HAP-1 (cell line): ENCODE data around the gene SLC19A1.

Experiments used
- DNase-seq, 2 experiments: peaks; one replicate each; pipeline ENCODE4 v3.0.0-alpha.2; 2016 to 2020; ENCODE audit warnings: low spot score in 2 of 2
- H3K27me3 ChIP-seq: fragments of 250-450 bp; sonication (Bioruptor Pico); 2 replicates; pipeline ENCODE4 v1.5.1; 2020; ENCODE audit warnings: low read depth, mild to moderate bottlenecking, moderate library complexity
- H3K36me3 ChIP-seq: fragments of 250-450 bp; sonication (Bioruptor Pico); replicated peaks from 2 replicates; pipeline ENCODE4 v1.5.1; 2020; ENCODE audit warnings: mild to moderate bottlenecking
- H3K4me1 ChIP-seq: fragments of 250-450 bp; sonication (Bioruptor Pico); 2 replicates; pipeline ENCODE4 v1.5.1; 2020; ENCODE audit warnings: mild to moderate bottlenecking
- H3K4me3 ChIP-seq: fragments of 250-450 bp; sonication (Bioruptor Pico); 2 replicates; pipeline ENCODE4 v1.5.1; 2020; ENCODE audit warnings: mild to moderate bottlenecking, moderate library complexity
- H3K9me3 ChIP-seq: fragments of 250-450 bp; sonication (Bioruptor Pico); 2 replicates; pipeline ENCODE4 v1.5.1; 2020; ENCODE audit warnings: mild to moderate bottlenecking, moderate library complexity
- in situ Hi-C: fragments of 300-500 bp; cut with MboI; formaldehyde crosslinking; loops from 3 replicates; pipeline ENCODE4 v1.14.3; 2020; ENCODE audit warnings: low sequenced_read_pairs, inconsistent platforms, mixed read lengths

SLC19A1 gene

GRCh38 chr21:45477176-45478114 lies 64.8 kb downstream of the SLC19A1 start:
- Histone ChIP-seq H3K9me3 (no peaks in the 10 kb centered on the region), H3K27me3 (no peaks in the 10 kb centered on the region), H3K4me3 (no peak overlapping the region), H3K36me3 (peaks cover 7% of the 10 kb centered on the region), H3K4me1 (no peaks in the 10 kb centered on the region)
- in situ Hi-C loops = no loop called here
- DNase-seq = no peak

- Histone ChIP-seq H3K9me3 (no peaks in the 10 kb centered on the region), H3K27me3 (no peaks in the 10 kb centered on the region), H3K4me1 (no peaks in the 10 kb centered on the region), H3K36me3 (peaks cover 7% of the 10 kb centered on the region), H3K4me3 (no peak overlapping the region)
- in situ Hi-C loops = no loop called here
- DNase-seq = no peak
Measured at GRCh38 chr21:45476582-45476981, 65.7 kb downstream of the SLC19A1 start.

DNA sequence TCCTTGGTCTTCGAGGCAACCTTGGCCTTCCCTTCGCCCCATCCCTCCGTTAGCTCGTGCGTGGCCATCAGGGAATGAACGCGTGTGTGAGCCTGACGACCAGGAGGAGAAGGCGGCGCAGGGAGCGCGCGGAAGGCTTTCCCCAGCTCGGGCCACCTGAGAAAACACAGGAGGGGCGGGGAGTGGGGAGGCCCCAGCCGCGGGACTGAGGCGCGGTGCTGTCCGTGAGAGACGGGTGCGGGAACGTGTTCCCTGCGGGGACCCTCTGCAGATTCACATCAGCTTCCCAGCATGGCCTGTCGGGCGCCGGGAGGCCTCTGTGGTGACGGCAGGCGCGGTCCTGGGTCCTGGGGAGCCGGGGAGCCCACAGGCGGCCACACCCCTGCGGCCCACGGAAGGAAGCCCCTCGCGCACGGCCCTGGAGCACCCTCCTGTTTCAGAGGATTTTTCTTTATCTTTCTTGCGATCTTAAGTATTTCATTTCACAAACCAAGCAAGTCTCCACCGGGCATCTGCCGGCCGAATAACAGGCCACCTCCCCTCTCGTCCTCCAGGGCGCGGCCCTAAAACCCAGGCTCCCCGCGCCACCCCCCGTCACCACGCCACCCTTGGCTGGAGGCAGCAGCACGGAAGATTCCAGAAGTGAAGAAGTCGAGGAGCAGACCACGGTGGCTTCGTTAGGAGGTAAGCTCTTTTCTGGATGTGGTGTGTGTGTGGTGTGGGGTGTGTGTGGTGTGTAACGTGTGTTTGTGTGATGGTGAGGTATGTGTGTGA lies 66.3 kb downstream of the SLC19A1 start:
- in situ Hi-C loops = no loop called here
- no peaks in the 10 kb centered on the region for H3K9me3 ChIP-seq
- H3K4me1 ChIP-seq = no peaks in the 10 kb centered on the region
- H3K36me3 ChIP-seq = peaks cover 7% of the 10 kb centered on the region
- no peak for DNase-seq
- no peaks in the 10 kb centered on the region for H3K27me3 ChIP-seq
- H3K4me3 ChIP-seq = no peak overlapping the region

GRCh38 chr21:45475004-45475685 lies 67.1 kb downstream of the SLC19A1 start:
- no peaks in the 10 kb centered on the region for H3K27me3 ChIP-seq
- in situ Hi-C loops = no loop called here
- peaks cover 7% of the 10 kb centered on the region for H3K36me3 ChIP-seq

DNA sequence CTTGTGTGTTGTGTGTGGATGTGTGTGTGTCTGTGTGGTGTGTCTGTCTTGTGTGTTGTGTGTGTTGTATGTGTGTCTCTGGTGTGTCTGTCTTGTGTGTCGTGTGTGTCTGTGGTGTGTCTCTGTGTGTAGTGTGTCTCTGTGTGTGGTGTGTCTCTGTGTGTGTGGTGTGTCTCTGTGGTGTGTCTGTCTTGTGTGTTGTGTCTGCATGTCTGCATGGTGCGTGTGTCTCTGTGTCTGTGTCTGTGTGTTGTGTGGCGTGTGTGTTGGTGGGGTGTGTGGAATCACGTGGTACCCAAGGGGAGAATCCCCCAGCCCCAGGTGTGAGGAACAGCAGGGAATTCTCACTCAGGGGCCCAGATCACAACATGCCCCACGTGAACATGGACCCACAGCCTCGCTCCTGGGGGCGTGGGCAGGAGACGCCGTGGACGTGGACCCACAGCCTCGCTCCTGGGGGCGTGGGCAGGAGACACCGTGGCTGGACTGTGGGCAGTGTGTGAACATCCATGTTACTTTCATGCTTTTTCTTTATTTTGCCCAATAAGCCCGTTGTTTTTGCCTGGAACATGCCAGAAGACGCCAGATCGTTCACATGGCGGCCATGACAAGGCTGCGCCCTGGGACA lies 67.8 kb downstream of the SLC19A1 start:
- H3K36me3 ChIP-seq = peaks cover 7% of the 10 kb centered on the region
- no peaks in the 10 kb centered on the region for H3K27me3 ChIP-seq
- no peak overlapping the region for H3K4me3 ChIP-seq
- DNase-seq = no peak
- in situ Hi-C loops = no loop called here
- no peaks in the 10 kb centered on the region for H3K4me1 ChIP-seq
- H3K9me3 ChIP-seq = no peaks in the 10 kb centered on the region

More at GRCh38 chr21:45475004-45475685, 67.1 kb downstream of the SLC19A1 start:
- Histone ChIP-seq H3K4me1 (no peaks in the 10 kb centered on the region), H3K4me3 (no peak overlapping the region), H3K9me3 (no peaks in the 10 kb centered on the region)
- no peak for DNase-seq

DNA sequence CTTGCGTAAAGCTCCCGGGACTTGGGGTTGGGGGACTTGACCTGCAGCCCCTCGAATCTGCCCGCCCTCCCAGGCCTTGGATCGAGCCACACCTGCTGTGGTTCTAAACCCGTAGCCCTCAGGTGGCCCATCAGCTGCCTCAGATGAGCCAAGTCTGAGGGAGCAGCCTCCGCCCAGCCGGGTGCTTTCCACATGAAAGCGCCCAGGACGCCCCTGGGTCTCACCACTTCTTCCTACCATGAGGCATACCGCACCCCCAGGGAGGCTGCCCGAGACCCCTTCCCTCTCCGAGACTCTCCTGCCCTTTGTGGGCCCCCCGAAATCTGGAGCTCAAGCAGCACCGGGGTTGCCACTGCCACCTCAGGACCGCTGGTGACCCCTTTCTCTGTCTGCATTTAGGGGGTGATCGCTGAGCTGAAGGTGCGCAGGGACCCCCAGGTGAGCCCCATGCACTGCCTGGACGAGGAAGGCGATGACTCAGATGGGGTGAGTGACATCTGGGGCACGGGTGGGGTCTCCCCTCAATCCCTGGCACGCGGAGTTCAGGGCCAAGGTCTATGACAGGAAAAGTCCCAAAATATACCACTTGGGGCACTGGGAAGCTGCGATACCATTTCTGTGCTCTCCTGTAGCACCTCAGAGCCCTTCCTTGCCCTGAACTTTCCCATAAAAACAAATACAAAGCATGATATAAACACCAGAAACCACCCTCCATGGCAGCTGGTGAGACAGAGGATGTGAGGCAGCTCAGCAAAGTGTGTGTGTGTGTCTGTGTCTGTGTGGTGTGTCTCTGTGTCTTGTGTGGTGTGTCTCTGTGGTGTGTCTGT lies 68.5 kb downstream of the SLC19A1 start:
- Histone ChIP-seq H3K9me3 (no peaks in the 10 kb centered on the region), H3K27me3 (no peaks in the 10 kb centered on the region), H3K36me3 (peaks cover under 1% of the 10 kb centered on the region; the same call in 1 of the 2 replicates), H3K4me3 (no peak overlapping the region), H3K4me1 (no peaks in the 10 kb centered on the region)
- no peak for DNase-seq
- in situ Hi-C loops = no loop called here

GRCh38 chr21:45472445-45473365 lies 69.5 kb downstream of the SLC19A1 start:
- Histone ChIP-seq H3K4me3 (no peak overlapping the region), H3K4me1 (no peaks in the 10 kb centered on the region), H3K36me3 (no peaks in the 10 kb centered on the region; the same call in 1 of the 2 replicates), H3K27me3 (no peaks in the 10 kb centered on the region), H3K9me3 (no peaks in the 10 kb centered on the region)
- no peak for DNase-seq
- in situ Hi-C loops = no loop called here

- no peak for DNase-seq
- in situ Hi-C loops = no loop called here
- no peaks in the 10 kb centered on the region for H3K27me3 ChIP-seq
- H3K9me3 ChIP-seq = no peaks in the 10 kb centered on the region
- H3K36me3 ChIP-seq = no peaks in the 10 kb centered on the region; the same call in 1 of the 2 replicates
- no peaks in the 10 kb centered on the region for H3K4me1 ChIP-seq
- no peak overlapping the region for H3K4me3 ChIP-seq
Measured at GRCh38 chr21:45471525-45472221, 70.6 kb downstream of the SLC19A1 start.

DNA sequence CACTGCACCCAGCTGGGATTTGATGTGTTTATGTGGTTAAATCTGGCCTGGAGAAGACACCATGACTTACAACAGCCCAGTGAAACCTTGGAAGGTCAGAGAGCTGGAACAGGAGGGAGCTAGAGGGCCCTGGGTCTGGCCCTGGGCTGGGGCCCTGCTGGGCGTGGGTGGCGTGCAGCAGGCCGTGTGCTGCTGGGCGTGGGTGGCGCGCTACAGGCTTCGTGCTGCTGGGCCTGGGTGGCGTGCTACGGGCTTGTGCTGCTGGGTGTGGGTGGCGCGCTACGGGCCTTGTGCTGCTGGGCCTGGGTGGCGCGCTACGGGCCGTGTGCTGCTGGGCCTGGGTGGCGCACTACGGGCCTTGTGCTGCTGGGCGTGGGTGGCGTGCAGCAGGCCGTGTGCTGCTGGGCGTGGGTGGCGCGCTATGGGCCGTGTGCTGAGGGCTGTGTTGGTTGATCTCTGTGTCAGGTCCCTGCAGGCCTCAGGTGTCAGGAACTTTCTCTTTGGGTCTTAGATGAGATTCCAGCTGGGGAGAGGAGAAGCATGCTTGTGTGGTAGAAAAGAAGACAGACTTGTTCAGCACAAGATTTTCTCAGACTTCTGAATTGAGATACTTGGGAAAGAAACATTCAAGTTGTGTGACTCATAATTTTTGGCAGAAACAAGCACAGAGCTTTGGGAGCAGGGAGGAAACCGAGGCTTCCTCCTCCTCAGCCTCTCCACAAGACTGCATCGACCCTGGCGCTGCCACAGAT lies 71.3 kb downstream of the SLC19A1 start:
- H3K9me3 ChIP-seq = no peaks in the 10 kb centered on the region
- no peak for DNase-seq
- in situ Hi-C loops = no loop called here
- no peaks in the 10 kb centered on the region; the same call in 1 of the 2 replicates for H3K36me3 ChIP-seq
- H3K4me3 ChIP-seq = no peak overlapping the region
- H3K27me3 ChIP-seq = no peaks in the 10 kb centered on the region
- H3K4me1 ChIP-seq = no peaks in the 10 kb centered on the region

- Histone ChIP-seq H3K36me3 (no peaks in the 10 kb centered on the region), H3K27me3 (no peaks in the 10 kb centered on the region), H3K9me3 (no peaks in the 10 kb centered on the region), H3K4me1 (no peaks in the 10 kb centered on the region), H3K4me3 (no peak overlapping the region)
- in situ Hi-C loops = no loop called here
- DNase-seq = no peak
Measured at GRCh38 chr21:45470087-45470515, 72.1 kb downstream of the SLC19A1 start.
